ENCODE measurements around the gene PTCHD1.

The PTCHD1 gene

GRCh38 chrX:23334848-23335599 is at the start of gene PTCHD1:
TSS of gene PTCHD1 (plus strand) at chrX:23334849. CDS start at chrX:23334876, 27 bp downstream.
- DNase-seq, result no peak

- no peak for DNase-seq
These were observed 47.9 kb upstream of the PTCHD1 start for GRCh38 chrX:23286731-23287130.

- DNase-seq, result no peak
These were observed 47.4 kb upstream of the PTCHD1 start for GRCh38 chrX:23287191-23287725.

GRCh38 chrX:23292354-23292987 is 42.2 kb upstream of the PTCHD1 start:
- no peak for DNase-seq

- no peak for DNase-seq
These were observed 41.5 kb upstream of the PTCHD1 start for GRCh38 chrX:23292988-23293651.

- no peak for DNase-seq
These were observed 29.8 kb upstream of the PTCHD1 start for GRCh38 chrX:23304881-23305280.

- DNase-seq, result no peak
These were observed 22.9 kb upstream of the PTCHD1 start for GRCh38 chrX:23311731-23312130.

GRCh38 chrX:23312136-23312535 is 22.5 kb upstream of the PTCHD1 start:
- no peak for DNase-seq

- peak; percentile 43 for DNase-seq
These were observed 16.6 kb upstream of the PTCHD1 start for GRCh38 chrX:23317799-23318724.

GRCh38 chrX:23327104-23327503 is 7.5 kb upstream of the PTCHD1 start:
- no peak for DNase-seq

GRCh38 chrX:23331701-23332100 is 2.9 kb upstream of the PTCHD1 start:
- no peak for DNase-seq

- no peak for DNase-seq
These were observed 2.4 kb upstream of the PTCHD1 start for GRCh38 chrX:23332101-23332887.

GRCh38 chrX:23332888-23333821 is 1.5 kb upstream of the PTCHD1 start:
- DNase-seq, result no peak

- no peak for DNase-seq
These were observed 668 bp upstream of the PTCHD1 start for GRCh38 chrX:23333842-23334520.

- DNase-seq, result no peak
These were observed 165 bp upstream of the PTCHD1 start for GRCh38 chrX:23334521-23334847.

GRCh38 chrX:23338334-23338733 is 3.7 kb downstream of the PTCHD1 start:
- no peak for DNase-seq

GRCh38 chrX:23341452-23341851 is 6.8 kb downstream of the PTCHD1 start:
- no peak for DNase-seq

- DNase-seq, result peak; percentile 3
These were observed 9.7 kb downstream of the PTCHD1 start for GRCh38 chrX:23344238-23344903.

GRCh38 chrX:23344904-23345271 is 10.2 kb downstream of the PTCHD1 start:
- DNase-seq, result no peak

GRCh38 chrX:23356189-23356588 is 21.5 kb downstream of the PTCHD1 start:
- DNase-seq, result no peak

All from activated CD4-positive, alpha-beta T cell treated with anti-CD3 and anti-CD28 coated beads, Interleukin-2, amount 50 U/mL, for 16 hours (primary cell).